Urothelium cell line (cell line): Measurements from ENCODE around the gene SARS1.
"Not testable (repeated sequence)": the region's sequence is repeated elsewhere in the genome, so short reads cannot be mapped to it uniquely, and the experiment has no call there.

Source experiments
- DNase-seq: peaks from one replicate; pipeline ENCODE4 v3.0.0; 2011; ENCODE audit warnings: low spot score, mixed read lengths
- FAIRE-seq: peaks from 2 replicates; lab custom pipeline; 2011; peaks lifted over from hg19 to GRCh38; lab: Jason Lieb, UNC

Gene SARS1

GRCh38 chr1:109192433-109192832 is 21.3 kb upstream of the SARS1 start:
- FAIRE-seq = no peak

GRCh38 chr1:109193653-109194590 is 19.8 kb upstream of the SARS1 start:
- peak; percentile 57 for DNase-seq
- FAIRE-seq = no peak

More at GRCh38 chr1:109192433-109192832, 21.3 kb upstream of the SARS1 start:
- no peak for DNase-seq

GRCh38 chr1:109197158-109198042 is 16.3 kb upstream of the SARS1 start:
- DNase-seq (peak; percentile 96), FAIRE-seq (peak; percentile 37)

GRCh38 chr1:109198043-109198695 is 15.5 kb upstream of the SARS1 start:
- DNase-seq (peak; percentile 85), FAIRE-seq (no peak)

GRCh38 chr1:109198745-109199144 is 15.0 kb upstream of the SARS1 start:
- FAIRE-seq (no peak), DNase-seq (peak; percentile 62)

GRCh38 chr1:109199710-109200109 is 14.0 kb upstream of the SARS1 start:
- no peak for FAIRE-seq
- no peak for DNase-seq

GRCh38 chr1:109201123-109201703 is 12.5 kb upstream of the SARS1 start:
- no peak for FAIRE-seq
- peak; percentile 84 for DNase-seq

- DNase-seq = no peak
- FAIRE-seq = no peak
These were observed 9.2 kb upstream of the SARS1 start for GRCh38 chr1:109204484-109204883.

- no peak for FAIRE-seq
These were observed 7.4 kb upstream of the SARS1 start for GRCh38 chr1:109206339-109206738.

GRCh38 chr1:109207467-109208103 is 6.1 kb upstream of the SARS1 start:
- no peak for FAIRE-seq

More at GRCh38 chr1:109206339-109206738, 7.4 kb upstream of the SARS1 start:
- no peak for DNase-seq

GRCh38 chr1:109208394-109208793 is 5.3 kb upstream of the SARS1 start:
- DNase-seq (no peak), FAIRE-seq (no peak)

More at GRCh38 chr1:109207467-109208103, 6.1 kb upstream of the SARS1 start:
- no peak for DNase-seq

- DNase-seq (peak; percentile 48), FAIRE-seq (no peak)
These were observed 4.8 kb upstream of the SARS1 start for GRCh38 chr1:109208836-109209463.

GRCh38 chr1:109210058-109210457 is 3.7 kb upstream of the SARS1 start:
- no peak for DNase-seq
- FAIRE-seq = peak; percentile 23

GRCh38 chr1:109213345-109213823 is 334 bp upstream of the SARS1 start:
- DNase-seq = no peak
- no peak for FAIRE-seq

GRCh38 chr1:109214695-109215623 is 1.2 kb downstream of the SARS1 start:
- DNase-seq (peak; percentile 66), FAIRE-seq (no peak)

GRCh38 chr1:109216662-109217061 is 2.9 kb downstream of the SARS1 start:
- FAIRE-seq = no peak

GRCh38 chr1:109218516-109218915 is 4.8 kb downstream of the SARS1 start:
- no peak for DNase-seq
- no peak for FAIRE-seq

More at GRCh38 chr1:109216662-109217061, 2.9 kb downstream of the SARS1 start:
- no peak for DNase-seq

GRCh38 chr1:109221201-109221600 is 7.5 kb downstream of the SARS1 start:
- not testable (repeated sequence) for FAIRE-seq, DNase-seq
